HEK293 (cell line): Measurements from ENCODE around the gene NDOR1.

Source experiments
- CTCF ChIA-PET: fragments of 350-600 bp; formaldehyde crosslinking; extraction: SDS; loops from one replicate; lab custom pipeline; 2021; ENCODE audit warnings: antibody characterized with exemption; lab: Yijun Ruan, JAX
- POLR2A ChIA-PET: fragments of 300-600 bp; formaldehyde crosslinking; extraction: SDS; loops from one replicate; lab custom pipeline; 2020; ENCODE audit warnings: antibody characterized with exemption, inconsistent platforms; lab: Yijun Ruan, JAX
- H3K27ac ChIP-seq: fragments of 200-500 bp; sonication (Bioruptor generic); 2 replicates; pipeline ENCODE4 v1.5.1; 2014; ENCODE audit warnings: low read depth, low read length, control low read depth, inconsistent platforms; ENCODE audit errors: extremely low read depth
- H3K36me3 ChIP-seq, 2 experiments: fragments of 200-500 bp in 1 of 2; sonication (Bioruptor generic) in 1 of 2; 1 replicate in 1 of 2; 2 replicates in 1 of 2; pipeline ENCODE4 v1.5.1; 2014 to 2017; ENCODE audit warnings: inconsistent platforms in 2 of 2, low read length in 2 of 2; ENCODE audit not compliant: control insufficient read depth in 2 of 2, insufficient read depth in 1 of 2
- H3K4me1 ChIP-seq: fragments of 200-500 bp; sonication (Bioruptor generic); 2 replicates; pipeline ENCODE4 v1.5.1; 2014; ENCODE audit warnings: mild to moderate bottlenecking, low read length, inconsistent platforms; ENCODE audit not compliant: control insufficient read depth, insufficient read depth
- H3K4me3 ChIP-seq: 2 replicates; pipeline ENCODE4 v1.5.1; 2011; ENCODE audit warnings: low read depth, mild to moderate bottlenecking, control low read depth, low read length, moderate library complexity
- H3K9me3 ChIP-seq: fragments of 200-500 bp; sonication (Bioruptor generic); 2 replicates; pipeline ENCODE4 v1.5.1; 2014; ENCODE audit warnings: low read depth, low read length, inconsistent platforms; ENCODE audit not compliant: control insufficient read depth, insufficient read depth
- GLIS2 ChIP-seq: fragments of 450-650 bp; formaldehyde crosslinking; IDR thresholded peaks from 2 replicates; pipeline ENCODE4 v1.5.1; 2016; ENCODE audit warnings: missing biosample characterization, missing genetic modification characterization
- HOXC10 ChIP-seq: sonication (generic); formaldehyde crosslinking; IDR thresholded peaks from 2 replicates; pipeline ENCODE4 v1.8.1; 2023; ENCODE audit warnings: mild to moderate bottlenecking, missing genetic modification reagents
- SCRT2 ChIP-seq: fragments of 450-650 bp; formaldehyde crosslinking; IDR thresholded peaks from 2 replicates; pipeline ENCODE4 v1.5.1; 2016; ENCODE audit warnings: missing biosample characterization, missing genetic modification characterization
- ZBTB17 ChIP-seq: fragments of 450-650 bp; formaldehyde crosslinking; IDR thresholded peaks from 2 replicates; pipeline ENCODE4 v1.5.1; 2016; ENCODE audit warnings: missing biosample characterization, missing genetic modification characterization
- ZBTB48 ChIP-seq: fragments of 450-650 bp; formaldehyde crosslinking; IDR thresholded peaks from 2 replicates; pipeline ENCODE4 v1.5.1; 2016; ENCODE audit warnings: missing biosample characterization, missing genetic modification characterization
- ZEB2 ChIP-seq: fragments of 450-650 bp; formaldehyde crosslinking; IDR thresholded peaks from 2 replicates; pipeline ENCODE4 v1.5.1; 2016; ENCODE audit warnings: missing biosample characterization, missing genetic modification characterization
- ZIC2 ChIP-seq: fragments of 450-650 bp; formaldehyde crosslinking; IDR thresholded peaks from 2 replicates; pipeline ENCODE4 v1.5.1; 2016; ENCODE audit warnings: missing biosample characterization, missing genetic modification characterization
- ZNF2 ChIP-seq: fragments of 450-650 bp; formaldehyde crosslinking; IDR thresholded peaks from 2 replicates; pipeline ENCODE4 v1.5.1; 2016; ENCODE audit warnings: missing biosample characterization, missing genetic modification characterization
- ZNF221 ChIP-seq: fragments of 450-650 bp; formaldehyde crosslinking; IDR thresholded peaks from 2 replicates; pipeline ENCODE4 v1.5.1; 2017; ENCODE audit warnings: missing biosample characterization, missing genetic modification characterization, borderline replicate concordance
- ZNF274 ChIP-seq, 2 experiments: fragments of 200-500 bp in 1 of 2; fragments of 450-650 bp in 1 of 2; sonication (Bioruptor generic) in 1 of 2; formaldehyde crosslinking in 1 of 2; IDR thresholded peaks; 2 replicates each; pipeline versions ENCODE4 v1.5.1 to v1.6.1; 2014 to 2016; ENCODE audit warnings: borderline replicate concordance in 1 of 2, inconsistent platforms in 1 of 2, low read length in 1 of 2, missing biosample characterization in 1 of 2, missing genetic modification characterization in 1 of 2
- ZNF501 ChIP-seq: fragments of 450-650 bp; formaldehyde crosslinking; IDR thresholded peaks from 2 replicates; pipeline ENCODE4 v1.5.1; 2016; ENCODE audit warnings: missing biosample characterization, missing genetic modification characterization
- ZNF558 ChIP-seq: fragments of 450-650 bp; formaldehyde crosslinking; IDR thresholded peaks from 2 replicates; pipeline ENCODE4 v1.5.1; 2016; ENCODE audit warnings: missing biosample characterization, missing genetic modification characterization
- ZNF600 ChIP-seq: fragments of 450-650 bp; formaldehyde crosslinking; IDR thresholded peaks from 2 replicates; pipeline ENCODE4 v1.5.1; 2016; ENCODE audit warnings: missing biosample characterization, missing genetic modification characterization
- ZNF707 ChIP-seq: fragments of 450-650 bp; formaldehyde crosslinking; IDR thresholded peaks from 2 replicates; pipeline ENCODE4 v1.5.1; 2016; ENCODE audit warnings: missing biosample characterization, missing genetic modification characterization
- ZNF776 ChIP-seq: fragments of 450-650 bp; formaldehyde crosslinking; IDR thresholded peaks from 2 replicates; pipeline ENCODE4 v1.5.0; 2017; ENCODE audit warnings: missing biosample characterization, missing genetic modification characterization, borderline replicate concordance
- TF ChIP-seq, protein P1 (sequence below): fragments of 450-650 bp; formaldehyde crosslinking; IDR thresholded peaks from 2 replicates; pipeline ENCODE4 v1.5.1; 2016; ENCODE audit warnings: missing biosample characterization, missing genetic modification characterization
- TF ChIP-seq, protein P2 (sequence below): fragments of 450-650 bp; formaldehyde crosslinking; IDR thresholded peaks from 2 replicates; pipeline ENCODE4 v1.5.1; 2016; ENCODE audit warnings: missing biosample characterization, missing genetic modification characterization
- TF ChIP-seq, protein P3 (sequence below): fragments of 450-650 bp; formaldehyde crosslinking; IDR thresholded peaks from 2 replicates; pipeline ENCODE4 v1.5.1; 2016; ENCODE audit warnings: missing biosample characterization, missing genetic modification characterization

NDOR1 gene

DNA sequence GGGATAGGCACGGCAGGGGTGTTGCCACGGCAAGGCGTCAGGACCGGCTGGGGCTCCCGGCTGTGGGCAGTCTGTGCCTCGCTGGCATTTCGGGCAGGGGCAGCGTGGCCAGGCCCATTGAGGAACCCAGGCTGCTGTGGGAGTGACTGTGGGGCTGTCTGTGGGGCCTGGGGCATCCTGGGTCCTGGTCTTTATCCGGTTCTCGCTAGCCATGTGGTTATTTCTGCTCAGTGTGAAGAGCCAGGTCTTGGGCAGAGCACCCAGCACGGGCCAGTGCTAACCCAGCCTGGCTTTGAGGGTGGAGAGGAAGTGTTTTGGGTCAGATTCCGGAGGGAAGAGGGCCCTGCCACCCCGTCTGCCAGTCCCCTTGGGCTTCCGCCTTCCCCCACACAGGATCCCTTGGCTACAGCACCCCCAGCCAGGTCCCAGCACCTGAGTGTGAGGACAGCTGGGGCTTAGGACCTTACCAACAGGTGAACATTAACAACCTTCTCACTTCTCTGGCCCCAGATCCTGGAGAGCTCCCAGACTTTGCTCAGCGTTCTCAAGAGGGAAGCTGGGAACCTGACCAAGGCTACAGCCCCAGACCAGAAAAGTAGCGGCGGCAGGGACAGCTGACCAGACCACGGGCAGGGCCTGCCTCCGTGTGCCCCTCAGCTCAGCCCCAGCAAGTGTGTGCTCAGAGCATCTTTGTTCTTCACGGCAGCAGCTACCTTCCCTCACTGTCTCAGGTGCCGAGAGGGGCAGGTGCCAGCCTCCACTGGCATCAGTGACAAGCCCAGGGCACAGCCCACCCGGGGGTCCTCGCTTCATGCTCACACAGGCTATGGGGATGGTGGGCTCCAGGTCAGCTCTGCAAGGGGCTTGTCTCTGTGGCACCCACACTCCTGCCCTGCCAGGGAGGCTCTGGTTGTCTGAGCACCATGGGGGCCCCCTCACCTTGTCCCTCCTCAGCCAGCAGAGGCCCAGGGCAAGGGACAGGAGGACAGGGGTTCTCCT, 15.9 kb upstream of the NDOR1 start:
- TF ChIP-seq ZNF558 (tag by site-specific recombination) (no peak), GLIS2 (peak; percentile 53), ZNF221 (tag by site-specific recombination) (no peak), ZNF600 (tag by site-specific recombination) (peak; percentile 31; the same call in 1 of the 2 replicates), ZEB2 (tag by site-specific recombination) (0 out of 2 replicates have a peak, but pooled peaks have one; percentile 3), HOXC10 (CRISPR knock-in tag) (no peak), ZNF776 (tag by site-specific recombination) (no peak), ZBTB17 (tag by site-specific recombination) (0 out of 2 replicates have a peak, but pooled peaks have one; percentile 40), ZNF501 (tag by site-specific recombination) (peak; percentile 11), SCRT2 (tag by site-specific recombination) (peak; percentile 55; the same call in 1 of the 2 replicates), ZIC2 (tag by site-specific recombination) (peak; percentile 68; the same call in 1 of the 2 replicates), ZBTB48 (tag by site-specific recombination) (0 out of 2 replicates have a peak, but pooled peaks have one; percentile 1), ZNF707 (tag by site-specific recombination) (no peak)
- TF ChIP-seq, protein P1, sequence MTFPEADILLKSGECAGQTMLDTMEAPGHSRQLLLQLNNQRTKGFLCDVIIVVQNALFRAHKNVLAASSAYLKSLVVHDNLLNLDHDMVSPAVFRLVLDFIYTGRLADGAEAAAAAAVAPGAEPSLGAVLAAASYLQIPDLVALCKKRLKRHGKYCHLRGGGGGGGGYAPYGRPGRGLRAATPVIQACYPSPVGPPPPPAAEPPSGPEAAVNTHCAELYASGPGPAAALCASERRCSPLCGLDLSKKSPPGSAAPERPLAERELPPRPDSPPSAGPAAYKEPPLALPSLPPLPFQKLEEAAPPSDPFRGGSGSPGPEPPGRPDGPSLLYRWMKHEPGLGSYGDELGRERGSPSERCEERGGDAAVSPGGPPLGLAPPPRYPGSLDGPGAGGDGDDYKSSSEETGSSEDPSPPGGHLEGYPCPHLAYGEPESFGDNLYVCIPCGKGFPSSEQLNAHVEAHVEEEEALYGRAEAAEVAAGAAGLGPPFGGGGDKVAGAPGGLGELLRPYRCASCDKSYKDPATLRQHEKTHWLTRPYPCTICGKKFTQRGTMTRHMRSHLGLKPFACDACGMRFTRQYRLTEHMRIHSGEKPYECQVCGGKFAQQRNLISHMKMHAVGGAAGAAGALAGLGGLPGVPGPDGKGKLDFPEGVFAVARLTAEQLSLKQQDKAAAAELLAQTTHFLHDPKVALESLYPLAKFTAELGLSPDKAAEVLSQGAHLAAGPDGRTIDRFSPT (tag by site-specific recombination) = peak; percentile 82
- TF ChIP-seq, protein P2, sequence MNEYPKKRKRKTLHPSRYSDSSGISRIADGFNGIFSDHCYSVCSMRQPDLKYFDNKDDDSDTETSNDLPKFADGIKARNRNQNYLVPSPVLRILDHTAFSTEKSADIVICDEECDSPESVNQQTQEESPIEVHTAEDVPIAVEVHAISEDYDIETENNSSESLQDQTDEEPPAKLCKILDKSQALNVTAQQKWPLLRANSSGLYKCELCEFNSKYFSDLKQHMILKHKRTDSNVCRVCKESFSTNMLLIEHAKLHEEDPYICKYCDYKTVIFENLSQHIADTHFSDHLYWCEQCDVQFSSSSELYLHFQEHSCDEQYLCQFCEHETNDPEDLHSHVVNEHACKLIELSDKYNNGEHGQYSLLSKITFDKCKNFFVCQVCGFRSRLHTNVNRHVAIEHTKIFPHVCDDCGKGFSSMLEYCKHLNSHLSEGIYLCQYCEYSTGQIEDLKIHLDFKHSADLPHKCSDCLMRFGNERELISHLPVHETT (tag by site-specific recombination) = no peak
- TF ChIP-seq, protein P3, sequence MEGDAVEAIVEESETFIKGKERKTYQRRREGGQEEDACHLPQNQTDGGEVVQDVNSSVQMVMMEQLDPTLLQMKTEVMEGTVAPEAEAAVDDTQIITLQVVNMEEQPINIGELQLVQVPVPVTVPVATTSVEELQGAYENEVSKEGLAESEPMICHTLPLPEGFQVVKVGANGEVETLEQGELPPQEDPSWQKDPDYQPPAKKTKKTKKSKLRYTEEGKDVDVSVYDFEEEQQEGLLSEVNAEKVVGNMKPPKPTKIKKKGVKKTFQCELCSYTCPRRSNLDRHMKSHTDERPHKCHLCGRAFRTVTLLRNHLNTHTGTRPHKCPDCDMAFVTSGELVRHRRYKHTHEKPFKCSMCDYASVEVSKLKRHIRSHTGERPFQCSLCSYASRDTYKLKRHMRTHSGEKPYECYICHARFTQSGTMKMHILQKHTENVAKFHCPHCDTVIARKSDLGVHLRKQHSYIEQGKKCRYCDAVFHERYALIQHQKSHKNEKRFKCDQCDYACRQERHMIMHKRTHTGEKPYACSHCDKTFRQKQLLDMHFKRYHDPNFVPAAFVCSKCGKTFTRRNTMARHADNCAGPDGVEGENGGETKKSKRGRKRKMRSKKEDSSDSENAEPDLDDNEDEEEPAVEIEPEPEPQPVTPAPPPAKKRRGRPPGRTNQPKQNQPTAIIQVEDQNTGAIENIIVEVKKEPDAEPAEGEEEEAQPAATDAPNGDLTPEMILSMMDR (tag by site-specific recombination) = no peak
- POLR2A ChIA-PET = interaction anchor here (0.5 to 7.1 kb wide), 28 partner anchors 9 to 415 kb away, joined by 3 to 178 read pairs (median 5); partner anchors contain the start of genes LRRC26, MAN1B1, MRPL41 and NDOR1
- CTCF ChIA-PET = interaction anchor here (0.7 to 3.5 kb wide), 16 partner anchors 8 to 461 kb away, joined by 3 to 22 read pairs (median 4); partner anchors contain the start of genes NDOR1, RNF224, TMEM203 and TPRN
- Histone ChIP-seq H3K4me3 (peak overlapping the region; percentile 92), H3K4me1 (peaks cover 14% of the 10 kb centered on the region), H3K9me3 (no peaks in the 10 kb centered on the region), H3K27ac (peak overlapping the region; percentile 92), H3K36me3 (peaks cover 0 to 60% of the 10 kb centered on the region in 2 experiments; a peak in 1 of 3 replicates)

DNA sequence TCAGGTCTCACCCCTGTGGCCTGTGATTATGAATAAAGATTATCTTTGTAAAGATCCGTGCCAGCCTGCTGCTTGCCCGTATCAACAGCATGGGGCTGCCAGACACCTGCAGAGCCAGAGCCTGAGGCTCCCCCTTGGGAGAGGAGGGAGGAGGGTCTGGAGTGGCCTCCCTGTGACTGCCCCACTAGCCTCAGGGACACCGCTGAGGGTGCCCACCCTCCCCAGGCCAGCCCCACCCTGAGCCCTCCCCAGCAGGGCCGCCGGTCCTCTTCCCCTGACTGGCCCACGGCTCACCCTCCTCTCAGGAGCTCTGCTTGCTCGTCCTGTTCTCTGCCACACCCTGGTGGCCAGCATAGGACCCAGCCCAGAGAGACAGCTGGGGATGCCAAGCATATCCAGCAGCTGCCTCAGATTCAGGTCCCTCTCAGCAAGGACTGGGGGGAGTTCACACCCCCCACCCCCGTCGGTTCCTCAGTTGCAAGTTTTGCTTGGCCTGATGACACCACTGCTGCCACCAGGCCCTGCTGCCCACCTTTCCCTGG, 15.1 kb upstream of the NDOR1 start:
- Histone ChIP-seq H3K36me3 (peaks cover 0 to 52% of the 10 kb centered on the region in 2 experiments; a peak in 1 of 3 replicates), H3K4me3 (no peak overlapping the region)
- POLR2A ChIA-PET = interaction anchor here (0.6 to 7.1 kb wide), 12 partner anchors 8 to 745 kb away, joined by 3 to 178 read pairs (median 24); partner anchors contain the start of genes LRRC26, NDOR1, TMEM203 and TPRN
- TF ChIP-seq, protein P1 (tag by site-specific recombination) = 0 out of 2 replicates have a peak, but pooled peaks have one; percentile 4
- no peak for TF ChIP-seq ZNF2
- TF ChIP-seq ZNF707 (tag by site-specific recombination) = no peak
- no peak for TF ChIP-seq ZNF274 (IDR thresholded peaks at IDR 0.05; ENCODE audit: low read length)
- TF ChIP-seq ZNF274 (tag by site-specific recombination; IDR thresholded peaks at IDR 0.05; ENCODE audit: borderline replicate concordance) = no peak
- TF ChIP-seq, protein P3 (tag by site-specific recombination) = peak; percentile 46; the same call in 1 of the 2 replicates
- no peak for TF ChIP-seq ZBTB17 (tag by site-specific recombination)

More for the DNA sequence above, 15.1 kb upstream of the NDOR1 start:
- Histone ChIP-seq H3K27ac (no peak overlapping the region), H3K4me1 (peaks cover 14% of the 10 kb centered on the region), H3K9me3 (no peaks in the 10 kb centered on the region)
- CTCF ChIA-PET = interaction anchor here (1.1 to 2.9 kb wide), 7 partner anchors 8 to 72 kb away, joined by 3 to 22 read pairs (median 7); partner anchors contain the start of genes NDOR1, RNF224 and TMEM203
